ENCODE results near the gene FOXRED2. TPM values are rescaled to one million over a fixed set of nuclear protein-coding genes. Genes with fewer than 3 reads are reported as not detected.

The FOXRED2 gene
- total RNA-seq, 2 experiments from 2014 or later, result 16.7 to 17.5 TPM

DNA sequence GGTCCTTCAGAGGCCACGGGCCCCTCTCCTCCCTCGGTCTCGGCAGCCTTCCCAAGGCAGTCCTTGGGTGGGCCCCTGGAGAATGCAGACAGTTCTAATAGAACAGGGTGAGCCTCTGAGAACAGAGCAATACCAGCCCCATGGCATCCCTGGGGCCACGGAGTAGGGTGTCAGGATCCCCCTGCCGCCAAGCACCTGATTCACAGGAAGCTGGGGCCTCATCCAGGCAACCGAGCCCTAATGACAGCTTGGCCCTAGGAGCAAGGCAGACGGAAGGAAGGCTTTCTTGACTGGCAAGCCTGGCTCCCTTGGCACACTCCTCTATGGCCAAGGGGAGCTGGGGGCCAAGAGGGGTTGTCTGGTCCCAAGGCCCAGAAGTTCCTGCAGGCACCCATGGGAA is 40.6 kb downstream of the FOXRED2 start:
- Mint-ChIP-seq H3K36me3 (ENCODE audit: low read depth) (peaks cover 3% of the 10 kb centered on the region), H3K4me3 (no peak overlapping the region), H3K9me3 (no peaks in the 10 kb centered on the region), H3K27me3 (no peaks in the 10 kb centered on the region), H3K27ac (no peak overlapping the region), H3K4me1 (ENCODE audit: low read depth) (peaks cover 28% of the 10 kb centered on the region)
- no peak for ATAC-seq
- ChIA-PET POLR2A (interaction anchor here (0.6 to 1.4 kb wide), 8 partner anchors 8 to 105 kb away, joined by 3 to 5 read pairs (median 3); partner anchors contain the start of gene MYH9), CTCF (interaction anchor here (0.9 to 14.1 kb wide), 2 partner anchors 20 to 165 kb away, joined by 3 to 152 read pairs; no protein-coding TSS in a partner anchor)
- DNase-seq, result no peak
- intact Hi-C loops (cut with micrococcal nuclease), result no loop called here
- TF ChIP-seq, protein P1, sequence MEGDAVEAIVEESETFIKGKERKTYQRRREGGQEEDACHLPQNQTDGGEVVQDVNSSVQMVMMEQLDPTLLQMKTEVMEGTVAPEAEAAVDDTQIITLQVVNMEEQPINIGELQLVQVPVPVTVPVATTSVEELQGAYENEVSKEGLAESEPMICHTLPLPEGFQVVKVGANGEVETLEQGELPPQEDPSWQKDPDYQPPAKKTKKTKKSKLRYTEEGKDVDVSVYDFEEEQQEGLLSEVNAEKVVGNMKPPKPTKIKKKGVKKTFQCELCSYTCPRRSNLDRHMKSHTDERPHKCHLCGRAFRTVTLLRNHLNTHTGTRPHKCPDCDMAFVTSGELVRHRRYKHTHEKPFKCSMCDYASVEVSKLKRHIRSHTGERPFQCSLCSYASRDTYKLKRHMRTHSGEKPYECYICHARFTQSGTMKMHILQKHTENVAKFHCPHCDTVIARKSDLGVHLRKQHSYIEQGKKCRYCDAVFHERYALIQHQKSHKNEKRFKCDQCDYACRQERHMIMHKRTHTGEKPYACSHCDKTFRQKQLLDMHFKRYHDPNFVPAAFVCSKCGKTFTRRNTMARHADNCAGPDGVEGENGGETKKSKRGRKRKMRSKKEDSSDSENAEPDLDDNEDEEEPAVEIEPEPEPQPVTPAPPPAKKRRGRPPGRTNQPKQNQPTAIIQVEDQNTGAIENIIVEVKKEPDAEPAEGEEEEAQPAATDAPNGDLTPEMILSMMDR (IDR thresholded peaks at IDR 0.05), result no peak

DNA sequence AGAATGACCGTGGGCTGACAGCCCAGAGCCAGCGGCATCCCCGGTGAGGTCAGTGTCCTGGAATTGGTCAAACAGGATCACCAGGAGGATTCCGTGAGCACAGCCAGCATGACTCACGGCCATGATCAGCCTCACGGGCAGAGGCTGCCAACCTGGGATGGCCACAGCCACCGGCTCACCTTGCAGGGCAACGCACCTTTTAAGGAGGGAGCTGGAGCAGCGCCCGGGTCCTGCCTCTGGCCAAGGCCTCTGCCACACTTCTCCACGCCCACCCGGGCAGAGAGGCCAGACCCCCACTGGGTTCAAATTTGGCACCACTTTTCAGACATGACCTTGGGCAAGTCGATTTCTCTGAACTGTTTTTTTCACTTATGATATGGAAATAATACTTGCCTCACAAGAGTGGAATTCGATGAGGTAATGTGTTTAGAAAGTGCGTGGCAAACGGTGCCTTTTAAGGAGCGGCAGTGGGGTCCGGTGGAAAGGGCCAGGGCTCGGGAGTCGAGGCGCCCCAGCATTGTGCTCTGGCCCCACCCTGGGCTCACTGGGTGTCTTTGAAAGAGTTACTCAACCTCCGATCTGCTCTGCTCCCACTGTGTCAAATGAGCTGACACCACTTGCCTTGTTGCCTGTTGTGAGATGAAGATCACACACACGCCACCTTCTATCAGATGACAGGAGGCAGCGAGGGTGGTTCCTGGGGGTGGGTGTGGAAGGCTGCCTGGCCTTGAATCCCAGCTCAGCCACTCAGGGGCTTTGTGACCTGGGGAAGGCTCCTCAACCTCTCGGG is 41.4 kb downstream of the FOXRED2 start:
- Mint-ChIP-seq H3K36me3 (ENCODE audit: low read depth) (peaks cover 1% of the 10 kb centered on the region), H3K27ac (peak overlapping the region; percentile 64), H3K4me1 (ENCODE audit: low read depth) (peaks cover 27% of the 10 kb centered on the region), H3K9me3 (no peaks in the 10 kb centered on the region), H3K27me3 (no peaks in the 10 kb centered on the region), H3K4me3 (no peak overlapping the region)
- POLR2A ChIA-PET, result interaction anchor here (0.6 to 1.4 kb wide), 8 partner anchors 7 to 164 kb away, joined by 3 to 5 read pairs (median 3); partner anchors contain the start of gene MYH9
- intact Hi-C loops (cut with micrococcal nuclease), result no loop called here
- ATAC-seq (no peak), DNase-seq (no peak)
- CTCF ChIA-PET, result interaction anchor here (0.9 to 14.1 kb wide), 3 partner anchors 10 to 164 kb away, joined by 3 to 152 read pairs (median 5); no protein-coding TSS in a partner anchor
- TF ChIP-seq, protein P1 (IDR thresholded peaks at IDR 0.05), result no peak

DNA sequence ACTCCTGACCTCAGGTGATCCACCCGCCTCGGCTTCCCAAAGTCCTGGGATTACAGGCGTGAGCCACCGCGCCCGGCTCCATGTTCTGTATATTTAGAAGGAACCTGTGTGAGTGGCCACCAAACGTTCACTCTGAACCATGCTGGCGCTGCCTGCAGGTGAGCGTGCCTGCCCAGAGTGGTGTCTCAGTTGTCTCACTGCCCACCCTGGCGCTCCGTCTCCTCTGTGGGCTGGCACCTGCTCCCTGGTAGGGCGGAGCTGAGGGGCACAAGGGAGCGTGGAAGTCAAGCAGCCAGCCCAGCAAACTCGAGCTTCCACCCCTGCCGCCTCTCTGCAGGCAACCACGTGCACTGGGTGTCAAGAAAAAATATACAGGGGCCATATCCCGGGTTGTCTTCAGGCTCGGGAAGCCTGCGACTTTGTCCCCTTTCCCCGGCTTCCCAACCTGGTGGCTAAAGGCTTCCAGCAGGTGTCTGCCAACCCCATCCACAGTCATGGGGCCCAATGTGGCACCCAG is 42.1 kb downstream of the FOXRED2 start:
- intact Hi-C loops (cut with micrococcal nuclease), result no loop called here
- Mint-ChIP-seq H3K4me1 (ENCODE audit: low read depth) (peaks cover 21% of the 10 kb centered on the region), H3K27me3 (no peaks in the 10 kb centered on the region), H3K4me3 (no peak overlapping the region), H3K9me3 (no peaks in the 10 kb centered on the region), H3K36me3 (ENCODE audit: low read depth) (peaks cover 1% of the 10 kb centered on the region), H3K27ac (no peak overlapping the region)
- DNase-seq (no peak), ATAC-seq (no peak)
- TF ChIP-seq, protein P1 (IDR thresholded peaks at IDR 0.05), result no peak
- CTCF ChIA-PET, result interaction anchor here (2.0 to 14.1 kb wide), 2 partner anchors 10 to 164 kb away, joined by 5 to 152 read pairs; no protein-coding TSS in a partner anchor
- POLR2A ChIA-PET, result interaction anchor here (0.7 kb wide), 1 partner anchor 11 kb away, joined by 3 read pairs; no protein-coding TSS in a partner anchor

DNA sequence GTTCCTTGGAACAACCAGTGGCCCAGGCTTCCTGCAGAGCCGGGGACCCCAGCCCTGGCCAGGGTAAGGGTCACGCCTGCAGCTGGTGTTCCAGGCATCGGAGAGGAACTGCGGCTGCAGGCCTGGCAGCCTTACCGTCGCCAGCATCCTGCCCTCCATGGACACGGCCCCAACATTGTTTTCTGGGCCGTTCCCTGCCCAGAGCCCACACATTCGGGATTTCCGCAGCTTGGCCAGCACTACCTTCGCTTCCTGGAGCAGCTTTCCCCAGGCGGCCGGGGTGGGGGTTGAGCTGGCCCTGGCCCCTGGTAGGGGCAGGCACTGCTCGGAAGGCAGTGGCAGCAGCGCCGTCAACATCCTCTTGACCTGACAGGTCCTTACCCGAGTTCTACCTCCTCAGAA is 43.1 kb downstream of the FOXRED2 start:
- no peaks in the 10 kb centered on the region for H3K27me3 Mint-ChIP-seq
- DNase-seq, result no peak
- H3K36me3 Mint-ChIP-seq (ENCODE audit: low read depth), result peaks cover 1% of the 10 kb centered on the region
- TF ChIP-seq, protein P1 (IDR thresholded peaks at IDR 0.05), result no peak
- ChIA-PET POLR2A (interaction anchor here (1.1 kb wide), 1 partner anchor 83 kb away, joined by 4 read pairs; no protein-coding TSS in a partner anchor), CTCF (interaction anchor here (2.0 to 14.1 kb wide), 2 partner anchors 9 to 163 kb away, joined by 5 to 152 read pairs; no protein-coding TSS in a partner anchor)
- H3K4me1 Mint-ChIP-seq (ENCODE audit: low read depth), result peaks cover 21% of the 10 kb centered on the region
- no peaks in the 10 kb centered on the region for H3K9me3 Mint-ChIP-seq
- intact Hi-C loops (cut with micrococcal nuclease), result no loop called here
- no peak overlapping the region for H3K4me3 Mint-ChIP-seq
- no peak for ATAC-seq
- no peak overlapping the region for H3K27ac Mint-ChIP-seq

Measured in activated CD8-positive, alpha-beta T cell treated with anti-CD3 and anti-CD28 coated beads for 36 hours (primary cell).